ENCODE results near the gene HBG2. TPM values are rescaled to one million over a fixed set of nuclear protein-coding genes. Genes with fewer than 3 reads are reported as not detected.
"Not testable (repeated sequence)": the region's sequence is repeated elsewhere in the genome, so short reads cannot be mapped to it uniquely, and the experiment has no call there.

Gene HBG2
- not detected for total RNA-seq
- long read RNA-seq, partial matches to known transcripts = 0 of 1 reads
- long read RNA-seq, other reads (novel, unspliced or antisense) = 0 of 1 reads

DNA sequence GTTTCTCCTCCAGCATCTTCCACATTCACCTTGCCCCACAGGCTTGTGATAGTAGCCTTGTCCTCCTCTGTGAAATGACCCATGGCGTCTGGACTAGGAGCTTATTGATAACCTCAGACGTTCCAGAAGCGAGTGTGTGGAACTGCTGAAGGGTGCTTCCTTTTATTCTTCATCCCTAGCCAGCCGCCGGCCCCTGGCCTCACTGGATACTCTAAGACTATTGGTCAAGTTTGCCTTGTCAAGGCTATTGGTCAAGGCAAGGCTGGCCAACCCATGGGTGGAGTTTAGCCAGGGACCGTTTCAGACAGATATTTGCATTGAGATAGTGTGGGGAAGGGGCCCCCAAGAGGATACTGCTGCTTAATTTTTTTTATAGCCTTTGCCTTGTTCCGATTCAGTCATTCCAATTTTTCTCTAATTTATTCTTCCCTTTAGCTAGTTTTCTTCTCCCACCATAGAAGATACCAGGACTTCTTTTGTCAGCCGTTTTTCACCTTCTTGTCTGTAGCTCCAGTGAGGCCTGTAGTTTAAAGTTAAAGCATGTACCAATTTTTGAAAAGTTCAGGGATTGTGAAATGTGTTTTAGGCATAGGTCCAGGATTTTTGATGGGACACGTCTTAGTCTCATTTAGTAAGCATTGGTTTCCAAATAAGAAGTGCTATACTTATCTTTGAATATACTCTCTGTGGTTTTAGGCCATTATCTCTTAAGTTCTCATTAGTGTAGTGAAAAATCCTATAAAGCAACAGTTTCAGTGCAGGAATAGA is at the start of gene HBG2:
Gene HBG2 (minus strand): TSS at position 136 of the 768 bp plus-strand sequence. CDS start 53 bp downstream, at position 83.
- DNase-seq; intact Hi-C loops (cut with micrococcal nuclease); H3K4me3 ChIP-seq; H3K27ac ChIP-seq (replicated peaks); H3K9me3 ChIP-seq (replicated peaks); H3K4me1 ChIP-seq; H3K36me3 ChIP-seq; H3K27me3 ChIP-seq (ENCODE audit: low read depth): not testable (repeated sequence)

- Histone ChIP-seq H3K27me3 (ENCODE audit: low read depth) (no peaks in the 10 kb centered on the region), H3K27ac (replicated peaks) (no peak overlapping the region), H3K4me3 (no peak overlapping the region), H3K9me3 (replicated peaks) (no peaks in the 10 kb centered on the region), H3K4me1 (no peaks in the 10 kb centered on the region), H3K36me3 (no peaks in the 10 kb centered on the region)
- intact Hi-C loops (cut with micrococcal nuclease) = no loop called here
- DNase-seq = no peak
- TF ChIP-seq, protein P1, sequence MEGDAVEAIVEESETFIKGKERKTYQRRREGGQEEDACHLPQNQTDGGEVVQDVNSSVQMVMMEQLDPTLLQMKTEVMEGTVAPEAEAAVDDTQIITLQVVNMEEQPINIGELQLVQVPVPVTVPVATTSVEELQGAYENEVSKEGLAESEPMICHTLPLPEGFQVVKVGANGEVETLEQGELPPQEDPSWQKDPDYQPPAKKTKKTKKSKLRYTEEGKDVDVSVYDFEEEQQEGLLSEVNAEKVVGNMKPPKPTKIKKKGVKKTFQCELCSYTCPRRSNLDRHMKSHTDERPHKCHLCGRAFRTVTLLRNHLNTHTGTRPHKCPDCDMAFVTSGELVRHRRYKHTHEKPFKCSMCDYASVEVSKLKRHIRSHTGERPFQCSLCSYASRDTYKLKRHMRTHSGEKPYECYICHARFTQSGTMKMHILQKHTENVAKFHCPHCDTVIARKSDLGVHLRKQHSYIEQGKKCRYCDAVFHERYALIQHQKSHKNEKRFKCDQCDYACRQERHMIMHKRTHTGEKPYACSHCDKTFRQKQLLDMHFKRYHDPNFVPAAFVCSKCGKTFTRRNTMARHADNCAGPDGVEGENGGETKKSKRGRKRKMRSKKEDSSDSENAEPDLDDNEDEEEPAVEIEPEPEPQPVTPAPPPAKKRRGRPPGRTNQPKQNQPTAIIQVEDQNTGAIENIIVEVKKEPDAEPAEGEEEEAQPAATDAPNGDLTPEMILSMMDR (IDR thresholded peaks at IDR 0.05; ENCODE audit: borderline replicate concordance) = no peak
Observed at GRCh38 chr11:5304046-5304445, 49.5 kb upstream of the HBG2 start.

- H3K36me3 ChIP-seq = no peaks in the 10 kb centered on the region
- H3K27me3 ChIP-seq (ENCODE audit: low read depth) = no peaks in the 10 kb centered on the region
- no peaks in the 10 kb centered on the region for H3K9me3 ChIP-seq (replicated peaks)
- DNase-seq = no peak
- no peak overlapping the region for H3K27ac ChIP-seq (replicated peaks)
- no peaks in the 10 kb centered on the region for H3K4me1 ChIP-seq
- TF ChIP-seq, protein P1 (IDR thresholded peaks at IDR 0.05; ENCODE audit: borderline replicate concordance) = no peak
- no peak overlapping the region for H3K4me3 ChIP-seq
- intact Hi-C loops (cut with micrococcal nuclease) = no loop called here
Observed at GRCh38 chr11:5303626-5304025, 49.0 kb upstream of the HBG2 start.

DNA sequence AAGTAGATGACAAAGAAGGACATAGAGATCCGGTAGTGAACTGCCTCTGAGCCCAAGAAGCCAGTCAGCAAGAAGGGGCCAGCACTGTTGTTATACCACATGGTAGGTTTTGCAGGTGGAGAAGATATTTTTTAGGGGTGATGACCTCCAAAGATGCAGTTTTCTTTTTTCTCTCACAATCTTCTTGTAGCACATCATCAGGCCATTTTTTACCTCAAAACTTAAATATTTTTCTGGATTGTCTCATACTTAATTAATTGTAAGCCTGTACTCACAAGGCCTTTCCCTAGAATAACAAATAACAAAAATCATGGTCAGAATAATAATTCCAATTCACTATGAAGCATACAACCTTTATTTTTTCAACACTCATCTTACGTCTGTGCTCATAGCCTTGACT is 47.3 kb upstream of the HBG2 start, which contains the start of gene OR51B4:
Gene OR51B4 (minus strand): TSS at position 101 of the 400 bp plus-strand sequence. CDS start 0 bp downstream, at position 101.
- no peak within 1 kb of the TSS for H3K4me3 ChIP-seq
- H3K9me3 ChIP-seq (replicated peaks) = no peaks in the 10 kb centered on the region
- DNase-seq = no peak
- H3K36me3 ChIP-seq = no peaks in the 10 kb centered on the region
- no peak within 1 kb of the TSS for H3K27ac ChIP-seq (replicated peaks)
- H3K4me1 ChIP-seq = no peaks in the 10 kb centered on the region
- intact Hi-C loops (cut with micrococcal nuclease) = no loop called here
- no peaks in the 10 kb centered on the region for H3K27me3 ChIP-seq (ENCODE audit: low read depth)
- TF ChIP-seq, protein P1 (IDR thresholded peaks at IDR 0.05; ENCODE audit: borderline replicate concordance) = no peak

- TF ChIP-seq, protein P1 (IDR thresholded peaks at IDR 0.05; ENCODE audit: borderline replicate concordance) = no peak
- no peaks in the 10 kb centered on the region for H3K9me3 ChIP-seq (replicated peaks)
- H3K36me3 ChIP-seq = no peaks in the 10 kb centered on the region
- intact Hi-C loops (cut with micrococcal nuclease) = no loop called here
- no peak for DNase-seq
- no peaks in the 10 kb centered on the region for H3K27me3 ChIP-seq (ENCODE audit: low read depth)
- H3K4me1 ChIP-seq = no peaks in the 10 kb centered on the region
- H3K27ac ChIP-seq (replicated peaks) = no peak overlapping the region
- no peak overlapping the region for H3K4me3 ChIP-seq
Observed at GRCh38 chr11:5300251-5300650, 45.7 kb upstream of the HBG2 start.

- Histone ChIP-seq H3K36me3 (no peaks in the 10 kb centered on the region), H3K4me1 (no peaks in the 10 kb centered on the region), H3K27me3 (ENCODE audit: low read depth) (no peaks in the 10 kb centered on the region), H3K9me3 (replicated peaks) (no peaks in the 10 kb centered on the region), H3K4me3 (no peak overlapping the region), H3K27ac (replicated peaks) (no peak overlapping the region)
- TF ChIP-seq, protein P1 (IDR thresholded peaks at IDR 0.05; ENCODE audit: borderline replicate concordance) = no peak
- intact Hi-C loops (cut with micrococcal nuclease) = no loop called here
- no peak for DNase-seq
Observed at GRCh38 chr11:5298451-5298850, 43.9 kb upstream of the HBG2 start.

Measured in left ventricle myocardium inferior (tissue), 1 donor.